HepG2 (cell line): ENCODE measurements around the gene KDM7A. TPM values are rescaled to one million over a fixed set of nuclear protein-coding genes. Genes with fewer than 3 reads are reported as not detected.

Source experiments
- ATF7 ChIP-seq, 2 experiments: fragments of 450-650 bp in 1 of 2; sonication (generic) in 1 of 2; formaldehyde crosslinking in 1 of 2; IDR thresholded peaks; 2 replicates each; pipeline versions ENCODE4 v1.4.0 to v1.6.1; 2016 to 2020; ENCODE audit warnings: antibody characterized with exemption in 1 of 2, mild to moderate bottlenecking in 1 of 2, missing genetic modification reagents in 1 of 2
- FOXP1 ChIP-seq, 2 experiments: fragments of 450-650 bp in 1 of 2; IDR thresholded peaks; 2 replicates each; pipeline ENCODE4 v1.6.1; 2017 to 2018; ENCODE audit warnings: antibody characterized with exemption in 1 of 2
- GATAD2A ChIP-seq: IDR thresholded peaks from 2 replicates; pipeline ENCODE4 v1.6.1; 2016
- GTF2F1 ChIP-seq: fragments of 150-350 bp; IDR thresholded peaks from 2 replicates; pipeline ENCODE4 v1.6.1; 2014; ENCODE audit warnings: low read length
- HCFC1 ChIP-seq: fragments of 150-350 bp; IDR thresholded peaks from 2 replicates; pipeline ENCODE4 v1.6.1; 2014; ENCODE audit warnings: low read depth, low read length
- HNF4A ChIP-seq: sonication (generic); formaldehyde crosslinking; IDR thresholded peaks from 2 replicates; pipeline ENCODE4 v1.4.0; 2020; ENCODE audit warnings: missing genetic modification reagents
- JUN ChIP-seq: sonication (generic); formaldehyde crosslinking; IDR thresholded peaks from 2 replicates; pipeline ENCODE4 v1.4.0; 2020; ENCODE audit warnings: mild to moderate bottlenecking, missing genetic modification reagents
- KLF12 ChIP-seq: sonication (generic); formaldehyde crosslinking; IDR thresholded peaks from 2 replicates; pipeline ENCODE4 v1.4.0; 2020; ENCODE audit warnings: missing genetic modification reagents, borderline replicate concordance
- NAIF1 ChIP-seq: sonication (generic); formaldehyde crosslinking; IDR thresholded peaks from 2 replicates; pipeline ENCODE4 v1.5.0; 2020; ENCODE audit warnings: mild to moderate bottlenecking, missing genetic modification reagents, borderline replicate concordance
- PTBP1 ChIP-seq: fragments of 200-400 bp; formaldehyde crosslinking; IDR thresholded peaks from 2 replicates; pipeline ENCODE4 v1.6.1; 2018; ENCODE audit warnings: low read length, low read depth; ENCODE audit not compliant: poor library complexity, severe bottlenecking
- SAP130 ChIP-seq: IDR thresholded peaks from 2 replicates; pipeline ENCODE4 v1.6.1; 2016; ENCODE audit warnings: low read depth
- SOX13 ChIP-seq, 3 experiments: fragments of 450-650 bp in 1 of 3; sonication (generic) in 1 of 3; formaldehyde crosslinking in 1 of 3; IDR thresholded peaks in 2 of 3; conservative IDR thresholded peaks in 1 of 3; 2 replicates each; pipeline versions ENCODE4 v1.5.0 to v1.6.1; 2016 to 2020; ENCODE audit warnings: antibody characterized with exemption in 1 of 3, mild to moderate bottlenecking in 1 of 3, missing compliant biosample characterization in 1 of 3, missing genetic modification reagents in 1 of 3, moderate library complexity in 1 of 3
- YEATS2 ChIP-seq: sonication (generic); formaldehyde crosslinking; IDR thresholded peaks from 2 replicates; pipeline ENCODE4 v1.4.0; 2020; ENCODE audit warnings: missing genetic modification reagents, borderline replicate concordance
- ZBTB21 ChIP-seq: sonication (generic); formaldehyde crosslinking; IDR thresholded peaks from 2 replicates; pipeline ENCODE4 v1.4.0; 2020; ENCODE audit warnings: missing genetic modification reagents
- ZKSCAN1 ChIP-seq: fragments of 150-350 bp; IDR thresholded peaks from 2 replicates; pipeline ENCODE4 v1.6.1; 2014; ENCODE audit warnings: low read length
- ZNF121 ChIP-seq: sonication (generic); formaldehyde crosslinking; IDR thresholded peaks from 2 replicates; pipeline ENCODE4 v1.5.0; 2020; ENCODE audit warnings: mild to moderate bottlenecking, missing genetic modification reagents
- ZNF572 ChIP-seq: sonication (generic); formaldehyde crosslinking; IDR thresholded peaks from 2 replicates; pipeline ENCODE4 v1.5.1; 2020; ENCODE audit warnings: mild to moderate bottlenecking, missing genetic modification reagents
- ZNF674 ChIP-seq: sonication (generic); formaldehyde crosslinking; IDR thresholded peaks from 2 replicates; pipeline ENCODE4 v1.5.0; 2020; ENCODE audit warnings: low read depth, mild to moderate bottlenecking, missing genetic modification reagents
- ZNF746 ChIP-seq: sonication (generic); formaldehyde crosslinking; IDR thresholded peaks from 2 replicates; pipeline ENCODE4 v1.8.0; 2022; ENCODE audit warnings: mild to moderate bottlenecking, missing genetic modification reagents
- polyA plus RNA-seq, 8 experiments: library from polyadenylated mRNA; depleted of rRNA in 3 of 8; stranded (reverse) in 7 of 8; unstranded in 1 of 8; fragments of >200 nt; fragmentation: Illumina TruSeq in 4 of 8; extraction: Trizol in 4 of 8; gene quantifications; 2 replicates each; pipeline versions ENCODE4 v1.2.1 to v1.2.3, GENCODE V29; 2011 to 2016; ENCODE audit warnings: low read depth in 4 of 8, missing spikeins in 1 of 8, mixed read lengths in 1 of 8; ENCODE audit not compliant: insufficient read depth in 1 of 8
- total RNA-seq, 5 experiments: library from RNA; depleted of rRNA; stranded (reverse); fragments of >200 nt; fragmentation: Illumina TruSeq; extraction: Trizol; gene quantifications; 2 replicates each; pipeline ENCODE4 v1.2.3, GENCODE V29; 2016; ENCODE audit warnings: low read depth in 1 of 5
- TF ChIP-seq, protein P1 (sequence below): sonication (generic); formaldehyde crosslinking; IDR thresholded peaks from 2 replicates; pipeline ENCODE4 v1.4.0; 2020; ENCODE audit warnings: missing genetic modification reagents
- TF ChIP-seq, protein P2 (sequence below), 2 experiments: sonication (generic) in 1 of 2; formaldehyde crosslinking in 1 of 2; IDR thresholded peaks; 2 replicates each; pipeline versions ENCODE4 v1.6.1 to v1.9.0; 2014 to 2022; ENCODE audit warnings: antibody characterized with exemption in 1 of 2, borderline replicate concordance in 1 of 2, inconsistent platforms in 1 of 2, low read depth in 1 of 2, missing genetic modification reagents in 1 of 2

The KDM7A gene
- total and polyA plus RNA-seq, 2 of the 13 experiments (the other 11 are each of a cell fraction or from before 2014, with no cell fraction given): 10.8 to 16.8 TPM

GRCh38 chr7:140200061-140200989 is 23.5 kb upstream of the KDM7A start (continued):
- TF ChIP-seq PTBP1: no peak
- no peak for TF ChIP-seq HNF4A (CRISPR knock-in tag)
- no peak for TF ChIP-seq GTF2F1
- TF ChIP-seq ZNF674 (CRISPR knock-in tag): no peak
- TF ChIP-seq JUN (CRISPR knock-in tag): 0 out of 2 replicates have a peak, but pooled peaks have one; percentile 50
- no peak for TF ChIP-seq NAIF1 (CRISPR knock-in tag)
- TF ChIP-seq GATAD2A (CRISPR knock-in tag): peak; percentile 35; the same call in 1 of the 2 replicates
- no peak for TF ChIP-seq ZKSCAN1
- TF ChIP-seq HCFC1: no peak
- no peak for TF ChIP-seq ZNF572 (CRISPR knock-in tag)
- TF ChIP-seq KLF12 (CRISPR knock-in tag): no peak
- TF ChIP-seq, protein P1, sequence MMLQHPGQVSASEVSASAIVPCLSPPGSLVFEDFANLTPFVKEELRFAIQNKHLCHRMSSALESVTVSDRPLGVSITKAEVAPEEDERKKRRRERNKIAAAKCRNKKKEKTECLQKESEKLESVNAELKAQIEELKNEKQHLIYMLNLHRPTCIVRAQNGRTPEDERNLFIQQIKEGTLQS (CRISPR knock-in tag): peak; percentile 79
- peak; percentile 72; the same call in 1 of the 2 replicates for TF ChIP-seq ZBTB21 (CRISPR knock-in tag)
- TF ChIP-seq SAP130: peak; percentile 41; the same call in 1 of the 2 replicates
- TF ChIP-seq YEATS2 (CRISPR knock-in tag): 0 out of 2 replicates have a peak, but pooled peaks have one; percentile 41
- TF ChIP-seq, protein P2, sequence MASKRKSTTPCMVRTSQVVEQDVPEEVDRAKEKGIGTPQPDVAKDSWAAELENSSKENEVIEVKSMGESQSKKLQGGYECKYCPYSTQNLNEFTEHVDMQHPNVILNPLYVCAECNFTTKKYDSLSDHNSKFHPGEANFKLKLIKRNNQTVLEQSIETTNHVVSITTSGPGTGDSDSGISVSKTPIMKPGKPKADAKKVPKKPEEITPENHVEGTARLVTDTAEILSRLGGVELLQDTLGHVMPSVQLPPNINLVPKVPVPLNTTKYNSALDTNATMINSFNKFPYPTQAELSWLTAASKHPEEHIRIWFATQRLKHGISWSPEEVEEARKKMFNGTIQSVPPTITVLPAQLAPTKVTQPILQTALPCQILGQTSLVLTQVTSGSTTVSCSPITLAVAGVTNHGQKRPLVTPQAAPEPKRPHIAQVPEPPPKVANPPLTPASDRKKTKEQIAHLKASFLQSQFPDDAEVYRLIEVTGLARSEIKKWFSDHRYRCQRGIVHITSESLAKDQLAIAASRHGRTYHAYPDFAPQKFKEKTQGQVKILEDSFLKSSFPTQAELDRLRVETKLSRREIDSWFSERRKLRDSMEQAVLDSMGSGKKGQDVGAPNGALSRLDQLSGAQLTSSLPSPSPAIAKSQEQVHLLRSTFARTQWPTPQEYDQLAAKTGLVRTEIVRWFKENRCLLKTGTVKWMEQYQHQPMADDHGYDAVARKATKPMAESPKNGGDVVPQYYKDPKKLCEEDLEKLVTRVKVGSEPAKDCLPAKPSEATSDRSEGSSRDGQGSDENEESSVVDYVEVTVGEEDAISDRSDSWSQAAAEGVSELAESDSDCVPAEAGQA (IDR thresholded peaks at IDR 0.05; ENCODE audit: low read depth): peak; percentile 41; the same call in 1 of the 2 replicates
- TF ChIP-seq, protein P2 (CRISPR knock-in tag; IDR thresholded peaks at IDR 0.05; ENCODE audit: borderline replicate concordance): no peak
- no peak for TF ChIP-seq FOXP1 (IDR thresholded peaks at IDR 0.05)
- peak; percentile 46 for TF ChIP-seq FOXP1 (CRISPR knock-in tag; IDR thresholded peaks at IDR 0.05)
- TF ChIP-seq ZNF121: 0 out of 2 replicates have a peak, but pooled peaks have one; percentile 41
- TF ChIP-seq SOX13 (IDR thresholded peaks at IDR 0.05): no peak
- TF ChIP-seq SOX13 (CRISPR knock-in tag; conservative IDR thresholded peaks at IDR 0.05 in 1 of 2, IDR thresholded peaks at IDR 0.05 in 1 of 2): 0 out of 4 replicates have a peak, but pooled peaks of 1 of the 2 experiments have one; percentile 47
- TF ChIP-seq ATF7 (IDR thresholded peaks at IDR 0.05): peak; percentile 99
- peak; percentile 92 for TF ChIP-seq ATF7 (CRISPR knock-in tag; IDR thresholded peaks at IDR 0.05)
- TF ChIP-seq ZNF746 (CRISPR knock-in tag): no peak
